Measurements from ENCODE around the gene PTPRG. TPM values are rescaled to one million over a fixed set of nuclear protein-coding genes. Genes with fewer than 3 reads are reported as not detected.

Gene PTPRG
- total and polyA plus RNA-seq, 10 of the 15 experiments (the other 5 are each of a cell fraction or from before 2014, with no cell fraction given), result 0.29 to 20.7 (median 1.4) TPM

DNA sequence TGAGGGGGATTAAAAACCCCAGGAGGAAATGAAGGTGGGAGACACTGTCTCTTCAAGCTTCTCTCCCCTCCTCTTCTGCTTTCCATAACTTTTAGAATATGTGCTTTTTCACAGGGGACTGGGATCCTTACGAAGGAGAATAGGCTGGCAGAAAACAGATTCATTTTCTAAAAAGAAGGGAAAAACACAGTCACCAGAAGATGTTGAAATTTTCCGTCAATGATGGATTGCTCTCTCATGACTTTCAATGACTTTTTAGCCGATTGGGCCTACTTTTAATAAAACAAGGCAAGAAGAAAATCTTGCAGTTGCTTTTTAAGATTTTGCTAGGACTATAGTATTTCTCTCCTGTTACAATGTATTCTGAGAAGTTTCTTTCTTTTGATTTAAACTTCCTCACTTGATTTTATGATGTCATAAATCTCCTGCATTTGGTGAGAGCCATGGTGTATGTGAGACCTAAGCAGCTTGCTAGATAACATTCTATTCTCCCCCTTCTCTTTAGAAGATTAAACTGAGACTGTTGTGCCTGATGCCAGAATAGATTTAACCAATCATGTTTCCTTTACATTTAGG, 570.7 kb downstream of the PTPRG start:
- SMC1A ChIA-PET (ENCODE audit: uncharacterized antibody, unreplicated experiment), result interaction anchor here (0.7 to 3.3 kb wide), 10 partner anchors 10 to 566 kb away, joined by 3 to 33 read pairs (median 6); no protein-coding TSS in a partner anchor
- WGBS (ENCODE audit: insufficient coverage, insufficient replicate concordance, low lambda C conversion rate, missing lambda C conversion rate), result 18% methylated on average over 3 of the region's 3 CpGs
- DNase-seq (ENCODE audit: low read depth, low spot score) (no peak), ATAC-seq (no peak), FAIRE-seq (no peak)
- Histone ChIP-seq H3K9ac (ENCODE audit: control insufficient read depth, insufficient read depth, low read length) (no peak overlapping the region), H3K9me3 (replicated peaks; ENCODE audit: control insufficient read depth, insufficient read depth, low read length) (no peaks in the 10 kb centered on the region), H2AFZ (ENCODE audit: control insufficient read depth, low read depth, low read length) (no peak overlapping the region), H3K4me2 (ENCODE audit: control insufficient read depth, insufficient read depth) (no peak overlapping the region), H3K4me1 (ENCODE audit: control insufficient read depth, insufficient read depth, low read length) (no peaks in the 10 kb centered on the region), H3K27me3 (replicated peaks in 1 of 2; ENCODE audit: control insufficient read depth in 2 of 2, insufficient read depth in 2 of 2, low read length in 1 of 2) (no peaks in the 10 kb centered on the region), H3K27ac (ENCODE audit: control insufficient read depth, insufficient read depth) (no peak overlapping the region), H3K36me3 (ENCODE audit: control insufficient read depth in 2 of 2, insufficient read depth in 2 of 2, low read length in 1 of 2) (no peaks in the 10 kb centered on the region), H4K20me1 (ENCODE audit: control insufficient read depth, insufficient read depth) (no peaks in the 10 kb centered on the region), H3K79me2 (ENCODE audit: control insufficient read depth, insufficient read depth, low read length) (no peaks in the 10 kb centered on the region), H3K4me3 (no peak overlapping the region)
- in situ Hi-C loops (cut with MboI) (no loop called here), intact Hi-C loops (cut with micrococcal nuclease; ENCODE audit: unreplicated experiment) (no loop called here)
- TF ChIP-seq, protein P1, sequence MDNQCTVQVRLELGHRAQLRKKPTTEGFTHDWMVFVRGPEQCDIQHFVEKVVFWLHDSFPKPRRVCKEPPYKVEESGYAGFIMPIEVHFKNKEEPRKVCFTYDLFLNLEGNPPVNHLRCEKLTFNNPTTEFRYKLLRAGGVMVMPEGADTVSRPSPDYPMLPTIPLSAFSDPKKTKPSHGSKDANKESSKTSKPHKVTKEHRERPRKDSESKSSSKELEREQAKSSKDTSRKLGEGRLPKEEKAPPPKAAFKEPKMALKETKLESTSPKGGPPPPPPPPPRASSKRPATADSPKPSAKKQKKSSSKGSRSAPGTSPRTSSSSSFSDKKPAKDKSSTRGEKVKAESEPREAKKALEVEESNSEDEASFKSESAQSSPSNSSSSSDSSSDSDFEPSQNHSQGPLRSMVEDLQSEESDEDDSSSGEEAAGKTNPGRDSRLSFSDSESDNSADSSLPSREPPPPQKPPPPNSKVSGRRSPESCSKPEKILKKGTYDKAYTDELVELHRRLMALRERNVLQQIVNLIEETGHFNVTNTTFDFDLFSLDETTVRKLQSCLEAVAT (IDR thresholded peaks at IDR 0.05), result no peak
- TF ChIP-seq TCF3 (IDR thresholded peaks at IDR 0.05; ENCODE audit: borderline replicate concordance, insufficient read depth, low read depth, low read length) (no peak), TBL1XR1 (IDR thresholded peaks at IDR 0.05; ENCODE audit: low read depth, low read length) (no peak), ZNF24 (IDR thresholded peaks at IDR 0.05) (no peak), ZNF274 (IDR thresholded peaks at IDR 0.05; ENCODE audit: insufficient read depth, insufficient read length) (no peak), RCOR1 (conservative IDR thresholded peaks at IDR 0.05; ENCODE audit: low read depth, low read length) (no peak), KLF5 (IDR thresholded peaks at IDR 0.05; ENCODE audit: partially characterized antibody) (no peak)
- no TSS peak for BruUV-seq (replicated peaks)
- POLR2A ChIA-PET, result interaction anchor here (0.6 to 1.6 kb wide), 2 partner anchors 10 to 12 kb away, joined by 4 read pairs; no protein-coding TSS in a partner anchor
- CTCF ChIA-PET, result interaction anchor here (1.0 to 3.0 kb wide), 17 partner anchors 10 to 567 kb away, joined by 3 to 51 read pairs (median 4); no protein-coding TSS in a partner anchor
- RAD21 ChIA-PET (ENCODE audit: unreplicated experiment), result interaction anchor here (0.6 to 2.8 kb wide), 8 partner anchors 9 to 584 kb away, joined by 3 to 22 read pairs (median 4); no protein-coding TSS in a partner anchor
